ENCODE measurements around the gene SRBD1. TPM values are rescaled to one million over a fixed set of nuclear protein-coding genes. Genes with fewer than 3 reads are reported as not detected.

The SRBD1 gene
- total RNA-seq, 1 experiment from 2014 or later = 22.8 TPM

DNA sequence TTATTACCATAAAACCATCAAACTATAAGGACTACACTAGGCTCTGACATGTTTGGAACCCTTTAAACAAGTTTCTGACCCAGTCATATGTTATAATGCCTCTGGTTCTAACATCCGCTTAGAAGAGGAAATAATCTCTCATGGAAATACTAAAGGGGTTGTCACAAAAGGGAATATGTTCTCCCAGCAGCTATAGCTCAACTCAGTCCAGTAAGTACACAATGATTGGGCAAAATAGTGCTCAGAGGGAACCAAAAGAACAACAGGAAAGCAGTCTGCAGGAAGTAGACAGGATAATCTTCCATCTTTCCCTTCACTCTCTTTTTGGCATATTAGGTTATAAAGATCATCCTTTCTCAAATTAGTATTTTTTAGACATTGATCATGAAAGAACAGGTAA lies 4.3 kb downstream of the SRBD1 start:
- no peak for ATAC-seq
- ChIA-PET CTCF (interaction anchor here (0.8 to 2.3 kb wide), 7 partner anchors 11 to 631 kb away, joined by 3 to 19 read pairs (median 4); no protein-coding TSS in a partner anchor), POLR2A (no interaction called here)
- no peaks in the 10 kb centered on the region for H3K9me3 Mint-ChIP-seq
- H3K4me1 Mint-ChIP-seq = peaks cover 28% of the 10 kb centered on the region
- no peak for DNase-seq (ENCODE audit: low spot score)
- TF ChIP-seq, protein P1, sequence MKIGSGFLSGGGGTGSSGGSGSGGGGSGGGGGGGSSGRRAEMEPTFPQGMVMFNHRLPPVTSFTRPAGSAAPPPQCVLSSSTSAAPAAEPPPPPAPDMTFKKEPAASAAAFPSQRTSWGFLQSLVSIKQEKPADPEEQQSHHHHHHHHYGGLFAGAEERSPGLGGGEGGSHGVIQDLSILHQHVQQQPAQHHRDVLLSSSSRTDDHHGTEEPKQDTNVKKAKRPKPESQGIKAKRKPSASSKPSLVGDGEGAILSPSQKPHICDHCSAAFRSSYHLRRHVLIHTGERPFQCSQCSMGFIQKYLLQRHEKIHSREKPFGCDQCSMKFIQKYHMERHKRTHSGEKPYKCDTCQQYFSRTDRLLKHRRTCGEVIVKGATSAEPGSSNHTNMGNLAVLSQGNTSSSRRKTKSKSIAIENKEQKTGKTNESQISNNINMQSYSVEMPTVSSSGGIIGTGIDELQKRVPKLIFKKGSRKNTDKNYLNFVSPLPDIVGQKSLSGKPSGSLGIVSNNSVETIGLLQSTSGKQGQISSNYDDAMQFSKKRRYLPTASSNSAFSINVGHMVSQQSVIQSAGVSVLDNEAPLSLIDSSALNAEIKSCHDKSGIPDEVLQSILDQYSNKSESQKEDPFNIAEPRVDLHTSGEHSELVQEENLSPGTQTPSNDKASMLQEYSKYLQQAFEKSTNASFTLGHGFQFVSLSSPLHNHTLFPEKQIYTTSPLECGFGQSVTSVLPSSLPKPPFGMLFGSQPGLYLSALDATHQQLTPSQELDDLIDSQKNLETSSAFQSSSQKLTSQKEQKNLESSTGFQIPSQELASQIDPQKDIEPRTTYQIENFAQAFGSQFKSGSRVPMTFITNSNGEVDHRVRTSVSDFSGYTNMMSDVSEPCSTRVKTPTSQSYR (CRISPR knock-in tag; IDR thresholded peaks at IDR 0.05) = no peak
- TF ChIP-seq JUN (CRISPR knock-in tag; IDR thresholded peaks at IDR 0.05) (no peak), TCF7 (CRISPR knock-in tag; IDR thresholded peaks at IDR 0.05; ENCODE audit: low read depth) (no peak), GTF2I (CRISPR knock-in tag; conservative IDR thresholded peaks at IDR 0.05) (no peak), ZNF263 (CRISPR knock-in tag; IDR thresholded peaks at IDR 0.05; ENCODE audit: low read depth) (no peak), NFATC4 (CRISPR knock-in tag; IDR thresholded peaks at IDR 0.05) (no peak), RELA (CRISPR knock-in tag; IDR thresholded peaks at IDR 0.05; ENCODE audit: borderline replicate concordance) (no peak)
- TF ChIP-seq, protein P2, sequence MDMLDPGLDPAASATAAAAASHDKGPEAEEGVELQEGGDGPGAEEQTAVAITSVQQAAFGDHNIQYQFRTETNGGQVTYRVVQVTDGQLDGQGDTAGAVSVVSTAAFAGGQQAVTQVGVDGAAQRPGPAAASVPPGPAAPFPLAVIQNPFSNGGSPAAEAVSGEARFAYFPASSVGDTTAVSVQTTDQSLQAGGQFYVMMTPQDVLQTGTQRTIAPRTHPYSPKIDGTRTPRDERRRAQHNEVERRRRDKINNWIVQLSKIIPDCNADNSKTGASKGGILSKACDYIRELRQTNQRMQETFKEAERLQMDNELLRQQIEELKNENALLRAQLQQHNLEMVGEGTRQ (CRISPR knock-in tag; IDR thresholded peaks at IDR 0.05) = no peak
- TF ChIP-seq, protein P3, sequence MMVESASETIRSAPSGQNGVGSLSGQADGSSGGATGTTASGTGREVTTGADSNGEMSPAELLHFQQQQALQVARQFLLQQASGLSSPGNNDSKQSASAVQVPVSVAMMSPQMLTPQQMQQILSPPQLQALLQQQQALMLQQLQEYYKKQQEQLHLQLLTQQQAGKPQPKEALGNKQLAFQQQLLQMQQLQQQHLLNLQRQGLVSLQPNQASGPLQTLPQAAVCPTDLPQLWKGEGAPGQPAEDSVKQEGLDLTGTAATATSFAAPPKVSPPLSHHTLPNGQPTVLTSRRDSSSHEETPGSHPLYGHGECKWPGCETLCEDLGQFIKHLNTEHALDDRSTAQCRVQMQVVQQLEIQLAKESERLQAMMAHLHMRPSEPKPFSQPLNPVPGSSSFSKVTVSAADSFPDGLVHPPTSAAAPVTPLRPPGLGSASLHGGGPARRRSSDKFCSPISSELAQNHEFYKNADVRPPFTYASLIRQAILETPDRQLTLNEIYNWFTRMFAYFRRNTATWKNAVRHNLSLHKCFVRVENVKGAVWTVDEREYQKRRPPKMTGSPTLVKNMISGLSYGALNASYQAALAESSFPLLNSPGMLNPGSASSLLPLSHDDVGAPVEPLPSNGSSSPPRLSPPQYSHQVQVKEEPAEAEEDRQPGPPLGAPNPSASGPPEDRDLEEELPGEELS (CRISPR knock-in tag; IDR thresholded peaks at IDR 0.05) = no peak
- TF ChIP-seq, protein P4, sequence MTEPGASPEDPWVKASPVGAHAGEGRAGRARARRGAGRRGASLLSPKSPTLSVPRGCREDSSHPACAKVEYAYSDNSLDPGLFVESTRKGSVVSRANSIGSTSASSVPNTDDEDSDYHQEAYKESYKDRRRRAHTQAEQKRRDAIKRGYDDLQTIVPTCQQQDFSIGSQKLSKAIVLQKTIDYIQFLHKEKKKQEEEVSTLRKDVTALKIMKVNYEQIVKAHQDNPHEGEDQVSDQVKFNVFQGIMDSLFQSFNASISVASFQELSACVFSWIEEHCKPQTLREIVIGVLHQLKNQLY (CRISPR knock-in tag; IDR thresholded peaks at IDR 0.05) = no peak
- TF ChIP-seq, protein P5, sequence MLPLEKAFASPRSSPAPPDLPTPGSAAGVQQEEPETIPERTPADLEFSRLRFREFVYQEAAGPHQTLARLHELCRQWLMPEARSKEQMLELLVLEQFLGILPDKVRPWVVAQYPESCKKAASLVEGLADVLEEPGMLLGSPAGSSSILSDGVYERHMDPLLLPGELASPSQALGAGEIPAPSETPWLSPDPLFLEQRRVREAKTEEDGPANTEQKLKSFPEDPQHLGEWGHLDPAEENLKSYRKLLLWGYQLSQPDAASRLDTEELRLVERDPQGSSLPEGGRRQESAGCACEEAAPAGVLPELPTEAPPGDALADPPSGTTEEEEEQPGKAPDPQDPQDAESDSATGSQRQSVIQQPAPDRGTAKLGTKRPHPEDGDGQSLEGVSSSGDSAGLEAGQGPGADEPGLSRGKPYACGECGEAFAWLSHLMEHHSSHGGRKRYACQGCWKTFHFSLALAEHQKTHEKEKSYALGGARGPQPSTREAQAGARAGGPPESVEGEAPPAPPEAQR (CRISPR knock-in tag; IDR thresholded peaks at IDR 0.05) = no peak
- TF ChIP-seq, protein P6, sequence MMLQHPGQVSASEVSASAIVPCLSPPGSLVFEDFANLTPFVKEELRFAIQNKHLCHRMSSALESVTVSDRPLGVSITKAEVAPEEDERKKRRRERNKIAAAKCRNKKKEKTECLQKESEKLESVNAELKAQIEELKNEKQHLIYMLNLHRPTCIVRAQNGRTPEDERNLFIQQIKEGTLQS (CRISPR knock-in tag; conservative IDR thresholded peaks at IDR 0.05) = no peak
- TF ChIP-seq, protein P7, sequence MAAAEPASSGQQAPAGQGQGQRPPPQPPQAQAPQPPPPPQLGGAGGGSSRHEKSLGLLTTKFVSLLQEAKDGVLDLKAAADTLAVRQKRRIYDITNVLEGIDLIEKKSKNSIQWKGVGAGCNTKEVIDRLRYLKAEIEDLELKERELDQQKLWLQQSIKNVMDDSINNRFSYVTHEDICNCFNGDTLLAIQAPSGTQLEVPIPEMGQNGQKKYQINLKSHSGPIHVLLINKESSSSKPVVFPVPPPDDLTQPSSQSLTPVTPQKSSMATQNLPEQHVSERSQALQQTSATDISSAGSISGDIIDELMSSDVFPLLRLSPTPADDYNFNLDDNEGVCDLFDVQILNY (CRISPR knock-in tag; IDR thresholded peaks at IDR 0.05) = no peak
- no peaks in the 10 kb centered on the region for H3K27me3 Mint-ChIP-seq (ENCODE audit: low read depth)
- H3K4me3 Mint-ChIP-seq = no peak overlapping the region
- no peak overlapping the region for H3K27ac Mint-ChIP-seq
- H3K36me3 Mint-ChIP-seq = peaks cover 16% of the 10 kb centered on the region

DNA sequence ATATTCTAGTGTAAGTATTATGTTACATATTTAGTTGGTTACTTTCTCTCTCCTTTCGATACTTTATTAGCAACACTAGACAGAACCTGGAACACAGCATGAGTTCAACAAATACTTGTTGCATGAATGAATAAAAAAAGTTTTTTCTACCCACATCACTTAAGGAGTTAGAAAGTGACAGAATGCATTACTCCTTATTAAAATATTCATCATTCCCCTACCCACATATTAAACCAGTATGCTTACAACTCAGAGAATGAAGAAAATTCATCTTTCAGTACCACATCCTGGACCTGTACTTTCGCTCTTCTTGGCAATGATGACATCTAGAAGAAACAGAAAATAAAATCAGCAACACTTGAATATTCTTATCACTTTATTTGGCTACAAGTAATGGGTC lies 6.0 kb downstream of the SRBD1 start:
- Mint-ChIP-seq H3K27me3 (ENCODE audit: low read depth) (no peaks in the 10 kb centered on the region), H3K36me3 (peaks cover 31% of the 10 kb centered on the region), H3K27ac (no peak overlapping the region), H3K4me1 (peaks cover 20% of the 10 kb centered on the region), H3K9me3 (no peaks in the 10 kb centered on the region), H3K4me3 (no peak overlapping the region)
- ChIA-PET POLR2A (no interaction called here), CTCF (no interaction called here)
- no peak for DNase-seq (ENCODE audit: low spot score)
- ATAC-seq = no peak
- TF ChIP-seq, protein P8, sequence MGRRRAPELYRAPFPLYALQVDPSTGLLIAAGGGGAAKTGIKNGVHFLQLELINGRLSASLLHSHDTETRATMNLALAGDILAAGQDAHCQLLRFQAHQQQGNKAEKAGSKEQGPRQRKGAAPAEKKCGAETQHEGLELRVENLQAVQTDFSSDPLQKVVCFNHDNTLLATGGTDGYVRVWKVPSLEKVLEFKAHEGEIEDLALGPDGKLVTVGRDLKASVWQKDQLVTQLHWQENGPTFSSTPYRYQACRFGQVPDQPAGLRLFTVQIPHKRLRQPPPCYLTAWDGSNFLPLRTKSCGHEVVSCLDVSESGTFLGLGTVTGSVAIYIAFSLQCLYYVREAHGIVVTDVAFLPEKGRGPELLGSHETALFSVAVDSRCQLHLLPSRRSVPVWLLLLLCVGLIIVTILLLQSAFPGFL (CRISPR knock-in tag; IDR thresholded peaks at IDR 0.05; ENCODE audit: borderline replicate concordance) = no peak
- TF ChIP-seq, protein P9, sequence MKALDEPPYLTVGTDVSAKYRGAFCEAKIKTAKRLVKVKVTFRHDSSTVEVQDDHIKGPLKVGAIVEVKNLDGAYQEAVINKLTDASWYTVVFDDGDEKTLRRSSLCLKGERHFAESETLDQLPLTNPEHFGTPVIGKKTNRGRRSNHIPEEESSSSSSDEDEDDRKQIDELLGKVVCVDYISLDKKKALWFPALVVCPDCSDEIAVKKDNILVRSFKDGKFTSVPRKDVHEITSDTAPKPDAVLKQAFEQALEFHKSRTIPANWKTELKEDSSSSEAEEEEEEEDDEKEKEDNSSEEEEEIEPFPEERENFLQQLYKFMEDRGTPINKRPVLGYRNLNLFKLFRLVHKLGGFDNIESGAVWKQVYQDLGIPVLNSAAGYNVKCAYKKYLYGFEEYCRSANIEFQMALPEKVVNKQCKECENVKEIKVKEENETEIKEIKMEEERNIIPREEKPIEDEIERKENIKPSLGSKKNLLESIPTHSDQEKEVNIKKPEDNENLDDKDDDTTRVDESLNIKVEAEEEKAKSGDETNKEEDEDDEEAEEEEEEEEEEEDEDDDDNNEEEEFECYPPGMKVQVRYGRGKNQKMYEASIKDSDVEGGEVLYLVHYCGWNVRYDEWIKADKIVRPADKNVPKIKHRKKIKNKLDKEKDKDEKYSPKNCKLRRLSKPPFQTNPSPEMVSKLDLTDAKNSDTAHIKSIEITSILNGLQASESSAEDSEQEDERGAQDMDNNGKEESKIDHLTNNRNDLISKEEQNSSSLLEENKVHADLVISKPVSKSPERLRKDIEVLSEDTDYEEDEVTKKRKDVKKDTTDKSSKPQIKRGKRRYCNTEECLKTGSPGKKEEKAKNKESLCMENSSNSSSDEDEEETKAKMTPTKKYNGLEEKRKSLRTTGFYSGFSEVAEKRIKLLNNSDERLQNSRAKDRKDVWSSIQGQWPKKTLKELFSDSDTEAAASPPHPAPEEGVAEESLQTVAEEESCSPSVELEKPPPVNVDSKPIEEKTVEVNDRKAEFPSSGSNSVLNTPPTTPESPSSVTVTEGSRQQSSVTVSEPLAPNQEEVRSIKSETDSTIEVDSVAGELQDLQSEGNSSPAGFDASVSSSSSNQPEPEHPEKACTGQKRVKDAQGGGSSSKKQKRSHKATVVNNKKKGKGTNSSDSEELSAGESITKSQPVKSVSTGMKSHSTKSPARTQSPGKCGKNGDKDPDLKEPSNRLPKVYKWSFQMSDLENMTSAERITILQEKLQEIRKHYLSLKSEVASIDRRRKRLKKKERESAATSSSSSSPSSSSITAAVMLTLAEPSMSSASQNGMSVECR (CRISPR knock-in tag; IDR thresholded peaks at IDR 0.05; ENCODE audit: borderline replicate concordance) = no peak
- TF ChIP-seq RELA (CRISPR knock-in tag; IDR thresholded peaks at IDR 0.05; ENCODE audit: borderline replicate concordance) (no peak), ZNF317 (CRISPR knock-in tag; IDR thresholded peaks at IDR 0.05; ENCODE audit: borderline replicate concordance, low read depth) (no peak)

All from WTC11 (cell line).